Measurements from ENCODE around the gene FAM234A.

The FAM234A gene

GRCh38 chr16:283033-283805, 48.6 kb downstream of the FAM234A start, which contains the start of gene PDIA2:
TSS of gene PDIA2 (plus strand) at chr16:283164. CDS start at chr16:283170, 6 bp downstream.
- DNase-seq = no peak

- DNase-seq = no peak
Observed at GRCh38 chr16:284204-285120, 49.8 kb downstream of the FAM234A start.

DNA sequence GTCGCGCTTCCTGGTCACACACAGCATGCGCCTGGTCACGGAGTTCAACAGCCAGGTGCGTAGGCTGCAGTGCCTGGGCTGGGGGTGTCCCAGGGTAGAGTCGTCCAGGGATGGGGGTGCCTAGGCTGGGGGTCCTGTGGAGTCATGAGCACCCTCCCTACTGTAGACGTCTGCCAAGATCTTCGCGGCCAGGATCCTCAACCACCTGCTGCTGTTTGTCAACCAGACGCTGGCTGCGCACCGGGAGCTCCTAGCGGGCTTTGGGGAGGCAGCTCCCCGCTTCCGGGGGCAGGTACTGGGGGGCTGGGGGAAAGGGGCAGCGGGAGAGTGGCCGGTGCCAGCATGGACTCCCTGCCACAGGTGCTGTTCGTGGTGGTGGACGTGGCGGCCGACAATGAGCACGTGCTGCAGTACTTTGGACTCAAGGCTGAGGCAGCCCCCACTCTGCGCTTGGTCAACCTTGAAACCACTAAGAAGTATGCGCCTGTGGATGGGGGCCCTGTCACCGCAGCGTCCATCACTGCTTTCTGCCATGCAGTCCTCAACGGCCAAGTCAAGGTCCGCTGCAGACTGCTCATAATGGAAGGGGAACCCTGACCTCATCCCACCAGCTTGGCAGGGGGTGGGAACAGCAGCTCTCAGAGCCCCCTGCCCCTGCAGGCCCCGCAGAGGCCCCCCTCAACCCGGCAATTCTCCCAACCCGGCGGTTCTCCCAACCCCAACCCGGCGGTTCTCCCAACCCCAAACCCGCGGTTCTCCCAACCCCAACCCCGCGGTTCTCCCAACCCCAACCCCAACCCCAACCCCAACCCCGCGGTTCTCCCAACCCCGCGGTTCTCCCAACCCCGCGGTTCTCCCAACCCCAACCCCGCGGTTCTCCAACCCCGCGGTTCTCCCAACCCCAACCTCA, 50.8 kb downstream of the FAM234A start:
- no peak for DNase-seq

- DNase-seq = no peak
Observed at GRCh38 chr16:286491-287297, 52.1 kb downstream of the FAM234A start.

DNA sequence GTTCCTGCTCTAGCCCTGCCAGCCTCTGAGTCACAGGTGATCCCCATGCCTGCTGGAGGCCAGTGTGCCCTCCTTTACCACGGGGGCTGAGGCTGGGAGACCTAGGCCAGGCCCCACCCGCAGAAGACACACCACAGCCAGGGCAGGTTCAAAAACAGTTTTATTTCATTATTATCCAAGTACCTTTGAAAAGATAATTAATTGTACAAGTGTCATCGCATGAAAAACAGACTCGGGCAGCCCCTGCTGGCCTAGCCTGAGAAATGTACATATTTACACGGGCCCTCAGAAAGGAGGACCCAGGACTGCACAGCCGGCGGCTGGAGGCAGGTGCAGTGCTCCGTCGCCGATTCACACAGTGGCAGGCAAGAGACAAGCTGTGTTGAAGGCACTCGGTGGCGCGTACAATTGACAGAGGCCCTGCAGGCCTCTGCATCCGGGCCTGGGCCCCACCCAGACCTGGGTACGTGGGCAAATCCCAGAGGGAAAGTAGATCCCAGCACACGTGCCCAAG, 52.7 kb downstream of the FAM234A start:
- DNase-seq = peak; percentile 70

DNA sequence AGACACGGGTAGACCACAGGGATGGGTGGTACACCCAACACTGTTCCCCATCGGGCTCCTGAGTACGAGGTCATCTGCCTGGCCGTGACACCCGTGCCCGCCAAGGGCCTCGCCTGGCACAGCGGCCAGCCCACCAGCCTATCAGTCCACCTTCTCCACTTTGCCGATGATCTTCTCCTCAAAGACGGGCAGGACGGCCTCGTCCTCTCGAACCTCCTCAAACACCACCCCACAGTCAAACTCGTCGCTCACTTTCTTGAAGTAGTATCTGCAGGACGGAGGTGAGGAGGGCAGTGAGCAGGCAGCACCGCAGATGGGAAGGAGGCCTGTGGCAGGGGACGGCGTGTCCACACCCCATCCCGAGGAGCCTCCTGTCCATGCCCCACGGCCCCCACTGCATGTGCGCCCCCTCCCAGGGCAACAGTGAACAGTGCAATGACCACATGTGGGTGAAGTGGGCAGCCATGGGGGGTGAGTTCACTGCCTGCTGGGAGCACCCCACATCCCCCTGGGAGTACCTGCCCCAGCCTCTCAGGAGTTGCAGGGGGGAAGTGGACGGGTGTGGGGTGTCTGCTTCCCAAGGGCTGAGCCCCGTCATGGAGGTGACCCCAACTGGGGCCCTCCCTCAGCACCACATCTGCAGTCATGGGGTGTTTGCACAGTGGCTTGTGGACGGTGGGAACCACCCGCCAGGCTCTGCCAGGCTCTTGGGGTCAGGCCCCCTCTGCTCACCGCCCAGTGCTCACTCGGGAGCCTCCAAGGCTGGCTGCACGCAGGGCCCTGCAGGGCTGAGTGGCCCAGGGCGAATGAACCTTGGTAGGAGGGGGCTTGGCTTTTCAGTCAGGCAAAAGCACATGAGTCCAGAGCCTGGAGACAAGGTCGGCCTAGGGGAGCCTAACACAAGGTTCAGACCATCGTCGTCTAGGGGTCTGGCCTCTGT, 53.6 kb downstream of the FAM234A start:
- no peak for DNase-seq

DNA sequence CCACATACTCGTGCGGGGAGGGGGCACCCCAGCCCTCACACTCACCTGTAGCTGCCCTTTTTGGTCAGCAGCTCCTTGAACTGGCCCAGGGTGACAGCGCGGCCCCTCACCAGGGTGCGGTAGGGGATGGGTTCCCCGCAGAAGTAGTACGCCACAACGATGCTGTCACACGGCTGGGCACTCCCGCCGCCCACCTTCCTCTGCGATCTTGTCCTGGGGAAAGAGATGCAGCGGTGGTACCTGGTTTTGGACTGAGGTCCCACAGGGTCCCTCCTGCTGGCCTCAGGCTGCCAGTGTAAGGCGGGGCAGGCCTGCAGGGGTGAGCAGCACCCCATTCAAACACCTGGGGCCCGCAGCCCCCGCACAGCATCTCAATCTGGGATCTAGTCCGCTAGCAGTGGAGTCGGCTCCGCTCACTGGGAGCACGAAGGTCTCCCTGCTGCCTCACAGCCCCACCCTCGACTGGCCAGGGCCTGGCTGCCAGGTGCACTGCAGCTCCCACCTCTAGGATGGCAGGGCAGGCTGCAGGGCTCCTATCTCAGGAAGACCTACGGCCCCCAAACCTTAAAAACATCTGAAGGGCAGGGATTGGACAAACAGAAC, 54.9 kb downstream of the FAM234A start:
- no peak for DNase-seq

- no peak for DNase-seq
Observed at GRCh38 chr16:290015-290680, 55.5 kb downstream of the FAM234A start.

GRCh38 chr16:290681-291405, 56.2 kb downstream of the FAM234A start:
- DNase-seq = no peak

DNA sequence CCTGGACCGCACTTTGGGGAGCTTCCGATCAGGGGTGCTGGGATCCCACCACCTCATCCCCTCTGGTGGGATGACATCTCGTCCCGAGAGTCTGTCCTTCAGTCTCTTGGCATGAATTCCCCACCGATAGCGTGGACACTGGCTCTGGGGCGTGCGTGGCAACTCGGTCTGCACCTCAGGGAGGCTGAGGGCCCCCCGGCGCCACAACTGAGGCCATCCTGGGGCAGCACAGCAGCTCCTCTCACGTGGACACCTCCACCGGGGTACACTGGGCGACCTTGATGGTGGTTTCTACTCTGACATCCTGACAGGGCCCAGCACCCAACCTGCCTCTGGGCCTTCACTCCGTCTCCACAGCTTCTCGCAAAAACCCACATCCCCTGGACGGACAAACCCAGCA, 56.9 kb downstream of the FAM234A start:
- no peak for DNase-seq

DNA sequence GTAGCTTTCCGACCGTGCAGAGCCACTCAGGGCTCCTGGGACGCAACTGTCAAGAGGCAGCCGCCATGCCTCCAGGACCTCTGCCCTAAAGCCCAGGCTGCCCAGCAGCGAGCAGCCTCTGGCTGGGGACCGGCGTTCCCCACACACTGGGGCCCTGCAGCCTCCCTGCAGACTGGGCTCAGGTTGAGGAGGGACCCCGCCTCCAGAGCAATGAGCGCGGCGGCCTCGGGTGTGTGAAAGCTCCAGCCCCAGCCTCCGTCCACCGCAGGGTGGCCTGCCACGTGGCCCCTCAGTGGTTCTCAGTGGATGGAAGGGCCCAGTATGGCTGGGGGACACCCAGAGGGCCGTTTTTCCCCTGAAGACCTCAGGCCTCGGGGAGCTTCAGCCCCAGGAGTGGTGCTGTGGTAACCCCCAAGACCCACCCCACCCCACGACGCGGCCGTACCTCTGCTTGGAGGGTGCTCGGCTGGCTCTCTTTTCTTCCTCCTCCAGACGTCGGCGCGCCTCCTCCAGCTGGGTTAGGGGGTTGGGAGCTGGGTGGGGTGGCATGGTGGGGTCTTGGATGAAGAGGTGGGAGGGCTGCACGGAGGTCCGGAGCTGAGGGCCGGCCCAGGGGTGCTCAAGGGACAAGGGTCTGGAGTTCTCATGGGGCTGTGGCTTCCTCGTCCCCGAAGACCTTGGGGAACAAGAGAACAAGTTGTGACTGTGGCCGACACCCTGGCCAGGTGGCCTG, 58.6 kb downstream of the FAM234A start:
- DNase-seq = no peak

DNA sequence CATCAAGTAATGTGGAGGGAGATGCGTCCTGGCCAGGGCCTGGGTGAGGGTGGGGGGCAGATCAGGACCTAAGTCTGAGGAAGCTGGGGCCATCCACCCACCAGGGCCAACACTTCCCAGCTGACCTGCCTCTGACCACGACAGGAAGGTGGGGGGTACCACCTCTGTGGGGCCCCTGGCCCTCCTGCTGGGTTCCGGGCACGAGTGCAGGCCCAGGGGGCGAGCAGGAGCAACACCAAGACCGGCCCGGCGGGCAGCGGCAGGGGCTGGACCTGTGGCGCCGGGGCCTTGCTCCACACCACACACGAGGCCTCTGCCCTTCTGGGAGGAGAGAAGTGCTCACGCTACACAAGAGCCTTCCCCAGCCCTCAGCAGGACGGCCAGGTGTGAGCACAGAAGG, 61.7 kb downstream of the FAM234A start:
- no peak for DNase-seq

DNA sequence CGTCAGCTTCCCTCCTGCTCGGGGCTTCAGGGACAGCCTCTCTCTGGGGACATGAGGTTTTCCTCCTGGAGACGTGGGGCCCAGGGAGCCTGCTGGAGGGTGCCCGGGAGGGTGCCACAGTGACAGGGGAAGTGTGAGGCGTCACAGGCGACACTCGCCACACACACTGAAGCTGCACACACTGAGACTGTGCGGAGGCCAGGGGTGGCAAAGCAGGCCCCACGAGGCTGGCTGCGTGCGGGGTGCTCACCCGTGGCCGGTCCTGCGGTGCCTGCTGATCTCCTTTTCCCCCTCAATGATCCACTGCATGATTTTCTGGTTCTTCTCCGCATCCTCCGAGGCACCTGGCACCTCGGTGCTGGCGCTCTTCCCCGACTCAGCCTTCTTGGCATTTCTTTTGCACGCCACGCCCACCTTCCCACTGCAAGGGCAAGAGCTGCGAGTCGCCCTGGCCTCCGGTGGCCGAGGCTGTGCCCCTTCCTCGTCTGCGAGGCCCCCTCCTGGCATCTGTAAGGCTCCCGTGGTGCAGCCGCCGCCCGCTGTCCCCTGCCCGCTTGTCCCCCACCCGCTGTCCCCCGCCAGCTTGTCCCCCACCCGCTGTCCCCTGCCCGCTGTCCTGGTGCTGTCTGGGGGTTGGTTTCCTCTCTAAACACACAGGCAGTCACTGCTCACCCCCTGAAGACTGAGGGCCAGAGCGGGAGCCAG, 62.3 kb downstream of the FAM234A start:
- no peak for DNase-seq

- DNase-seq = no peak
Observed at GRCh38 chr16:297832-298231, 63.2 kb downstream of the FAM234A start.

DNA sequence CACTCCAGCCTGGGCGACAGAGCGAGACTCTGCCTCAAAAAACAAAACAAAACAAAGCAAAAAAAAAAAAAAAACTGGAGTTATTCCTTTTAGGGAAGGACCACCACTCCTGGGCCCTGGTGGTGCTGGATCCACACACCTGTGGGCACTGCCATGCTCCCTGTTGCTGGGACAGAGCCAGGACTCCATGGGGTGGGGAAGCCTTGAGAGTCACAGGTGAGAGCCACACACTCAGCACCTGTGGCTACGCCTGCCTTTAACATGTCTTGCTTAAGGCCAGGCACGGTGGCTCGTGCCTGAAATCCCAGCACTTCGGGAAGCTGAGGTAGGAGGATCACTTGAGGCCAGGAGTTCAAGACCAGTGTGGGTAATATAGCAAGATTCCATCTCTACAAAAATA, 66.6 kb downstream of the FAM234A start:
- DNase-seq = no peak

GRCh38 chr16:301950-302349, 67.3 kb downstream of the FAM234A start:
- no peak for DNase-seq

DNA sequence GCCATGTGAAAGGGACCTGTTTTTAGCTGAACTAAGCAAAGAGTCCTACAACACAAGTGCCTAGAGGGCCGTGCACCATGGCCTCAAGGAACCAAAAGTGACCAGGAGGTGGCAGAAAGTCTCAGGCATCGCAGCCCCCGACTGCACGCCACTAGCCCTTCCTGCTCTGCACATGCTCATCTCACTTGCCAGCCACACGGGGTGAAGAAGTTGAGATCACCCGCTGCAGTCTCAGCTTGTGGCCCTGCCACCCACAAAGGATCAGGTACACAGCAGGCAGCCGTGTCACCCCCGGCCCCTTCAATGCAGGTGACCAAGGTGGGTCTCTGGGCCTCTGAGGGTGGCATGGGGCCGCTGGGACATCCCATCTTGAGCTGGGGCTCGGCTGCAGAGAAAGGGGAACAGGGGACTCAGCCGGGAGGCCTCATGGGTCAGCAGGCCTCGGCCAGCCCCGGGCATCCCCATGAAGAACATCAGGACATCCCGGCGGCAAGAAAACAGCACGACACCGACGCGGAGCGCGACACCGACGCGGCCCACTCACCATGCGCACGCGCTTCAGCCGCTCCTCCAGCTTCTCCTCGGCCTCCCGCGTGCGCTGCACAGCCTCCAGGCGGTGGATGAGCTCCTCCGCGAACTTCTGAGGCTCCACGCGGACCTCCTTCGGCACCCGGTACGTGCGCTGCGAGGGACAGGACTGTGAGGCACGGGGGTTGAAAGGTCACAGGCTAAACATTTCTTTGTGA, 69.3 kb downstream of the FAM234A start:
- DNase-seq = no peak

Measured in COR-L47 (cell line).